PC-9 (cell line): ENCODE measurements around the gene CA12.

Experiments used
- EZH2 ChIP-seq: fragments of 200-600 bp; sonication (generic); IDR thresholded peaks from 2 replicates; pipeline ENCODE4 v1.8.0; 2017; ENCODE audit warnings: antibody characterized with exemption, low read depth
- TF ChIP-seq, protein P1 (sequence below): fragments of 200-600 bp; sonication (generic); conservative IDR thresholded peaks from 2 replicates; pipeline ENCODE4 v1.6.1; 2017; ENCODE audit warnings: mixed run types, antibody characterized with exemption, mild to moderate bottlenecking, moderate library complexity

- TF ChIP-seq, protein P1, sequence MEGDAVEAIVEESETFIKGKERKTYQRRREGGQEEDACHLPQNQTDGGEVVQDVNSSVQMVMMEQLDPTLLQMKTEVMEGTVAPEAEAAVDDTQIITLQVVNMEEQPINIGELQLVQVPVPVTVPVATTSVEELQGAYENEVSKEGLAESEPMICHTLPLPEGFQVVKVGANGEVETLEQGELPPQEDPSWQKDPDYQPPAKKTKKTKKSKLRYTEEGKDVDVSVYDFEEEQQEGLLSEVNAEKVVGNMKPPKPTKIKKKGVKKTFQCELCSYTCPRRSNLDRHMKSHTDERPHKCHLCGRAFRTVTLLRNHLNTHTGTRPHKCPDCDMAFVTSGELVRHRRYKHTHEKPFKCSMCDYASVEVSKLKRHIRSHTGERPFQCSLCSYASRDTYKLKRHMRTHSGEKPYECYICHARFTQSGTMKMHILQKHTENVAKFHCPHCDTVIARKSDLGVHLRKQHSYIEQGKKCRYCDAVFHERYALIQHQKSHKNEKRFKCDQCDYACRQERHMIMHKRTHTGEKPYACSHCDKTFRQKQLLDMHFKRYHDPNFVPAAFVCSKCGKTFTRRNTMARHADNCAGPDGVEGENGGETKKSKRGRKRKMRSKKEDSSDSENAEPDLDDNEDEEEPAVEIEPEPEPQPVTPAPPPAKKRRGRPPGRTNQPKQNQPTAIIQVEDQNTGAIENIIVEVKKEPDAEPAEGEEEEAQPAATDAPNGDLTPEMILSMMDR, result no peak
- no peak for TF ChIP-seq EZH2
Measured at GRCh38 chr15:63388511-63388910, 6.9 kb upstream of the CA12 start.
